ENCODE measurements around the gene WIPI1. TPM values are rescaled to one million over a fixed set of nuclear protein-coding genes. Genes with fewer than 3 reads are reported as not detected.

Gene WIPI1
- total RNA-seq, 6 experiments from 2014 or later = 62.6 to 90.9 (median 84.9) TPM

GRCh38 chr17:68383443-68384321, 73.6 kb downstream of the WIPI1 start:
- peak overlapping the region; percentile 65; the same call in 1 of the 2 replicates for H3K4me3 Mint-ChIP-seq
- peaks cover 71% of the 10 kb centered on the region for H3K4me1 Mint-ChIP-seq (ENCODE audit: low read depth)
- peak overlapping the region; percentile 88 for H3K27ac Mint-ChIP-seq
- no peaks in the 10 kb centered on the region for H3K36me3 Mint-ChIP-seq (ENCODE audit: low read depth)
- TF ChIP-seq CTCF (IDR thresholded peaks at IDR 0.05) = 0 out of 2 replicates have a peak, but pooled peaks have one; percentile 1
- DNase-seq = peak; percentile 25
- H3K27me3 Mint-ChIP-seq (ENCODE audit: insufficient read depth) = peaks cover 7% of the 10 kb centered on the region
- no peaks in the 10 kb centered on the region for H3K9me3 Mint-ChIP-seq

DNA sequence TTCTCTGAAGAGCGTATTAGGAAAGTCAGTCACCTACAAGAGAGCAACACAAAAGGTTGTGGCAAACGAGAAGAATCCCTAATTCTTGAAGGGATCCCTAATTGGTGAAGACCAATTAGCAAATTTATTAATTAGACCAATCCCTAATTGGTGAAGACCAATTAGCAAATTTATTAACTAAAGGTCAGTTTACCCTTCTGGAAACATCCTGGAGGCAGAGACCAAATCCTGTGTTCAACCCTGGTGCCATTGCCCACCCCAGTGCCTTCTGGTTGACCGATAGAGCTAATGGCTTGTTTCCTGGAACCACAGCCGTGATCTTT, 74.2 kb downstream of the WIPI1 start:
- Mint-ChIP-seq H3K4me3 (peak overlapping the region; percentile 65; the same call in 1 of the 2 replicates), H3K9me3 (no peaks in the 10 kb centered on the region), H3K27me3 (ENCODE audit: insufficient read depth) (peaks cover 7% of the 10 kb centered on the region), H3K36me3 (ENCODE audit: low read depth) (no peaks in the 10 kb centered on the region), H3K27ac (peak overlapping the region; percentile 88), H3K4me1 (ENCODE audit: low read depth) (peaks cover 77% of the 10 kb centered on the region)
- TF ChIP-seq CTCF (IDR thresholded peaks at IDR 0.05) = no peak
- DNase-seq = no peak

DNA sequence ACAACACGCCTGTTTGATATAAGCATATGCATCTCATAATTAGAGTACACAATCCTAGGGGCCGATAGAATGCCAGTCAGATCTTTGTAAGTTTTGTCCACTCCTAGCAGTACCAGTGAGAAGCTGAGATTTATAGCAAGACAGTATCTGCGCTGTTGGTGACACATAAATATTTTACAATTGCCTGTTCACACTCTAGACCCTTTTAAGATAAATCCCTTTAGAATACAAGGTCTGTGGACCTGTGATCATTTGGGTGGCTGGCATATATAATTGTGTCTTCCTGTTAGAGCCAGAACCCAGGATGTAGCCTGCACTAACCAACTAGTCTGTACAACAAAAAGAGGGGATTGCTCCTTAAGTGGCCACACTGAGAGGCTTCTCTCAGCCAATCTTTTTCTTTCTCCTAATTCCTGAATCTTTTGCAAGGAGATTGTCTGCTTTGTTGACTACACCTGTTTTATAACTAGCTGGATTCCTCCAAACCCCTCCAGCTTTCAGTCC, 74.7 kb downstream of the WIPI1 start:
- no peak for TF ChIP-seq CTCF (IDR thresholded peaks at IDR 0.05)
- H3K27me3 Mint-ChIP-seq (ENCODE audit: insufficient read depth) = peaks cover 7% of the 10 kb centered on the region
- no peaks in the 10 kb centered on the region for H3K9me3 Mint-ChIP-seq
- DNase-seq = no peak
- H3K4me3 Mint-ChIP-seq = no peak overlapping the region
- peaks cover 81% of the 10 kb centered on the region for H3K4me1 Mint-ChIP-seq (ENCODE audit: low read depth)
- H3K36me3 Mint-ChIP-seq (ENCODE audit: low read depth) = no peaks in the 10 kb centered on the region
- peak overlapping the region; percentile 88 for H3K27ac Mint-ChIP-seq

GRCh38 chr17:68381076-68381900, 76.0 kb downstream of the WIPI1 start:
- peak overlapping the region; percentile 88 for H3K27ac Mint-ChIP-seq
- no peaks in the 10 kb centered on the region for H3K9me3 Mint-ChIP-seq
- DNase-seq = peak; percentile 98
- no peak for TF ChIP-seq CTCF (IDR thresholded peaks at IDR 0.05)
- H3K4me3 Mint-ChIP-seq = peak overlapping the region; percentile 67
- peaks cover 81% of the 10 kb centered on the region for H3K4me1 Mint-ChIP-seq (ENCODE audit: low read depth)
- peaks cover 7% of the 10 kb centered on the region for H3K27me3 Mint-ChIP-seq (ENCODE audit: insufficient read depth)
- no peaks in the 10 kb centered on the region for H3K36me3 Mint-ChIP-seq (ENCODE audit: low read depth)

GRCh38 chr17:68379692-68380677, 77.3 kb downstream of the WIPI1 start:
- Mint-ChIP-seq H3K4me1 (ENCODE audit: low read depth) (peaks cover 77% of the 10 kb centered on the region), H3K4me3 (no peak overlapping the region), H3K36me3 (ENCODE audit: low read depth) (no peaks in the 10 kb centered on the region), H3K9me3 (no peaks in the 10 kb centered on the region), H3K27ac (peak overlapping the region; percentile 88), H3K27me3 (ENCODE audit: insufficient read depth) (peaks cover 5% of the 10 kb centered on the region)
- DNase-seq = no peak
- TF ChIP-seq CTCF (IDR thresholded peaks at IDR 0.05) = no peak

All from HFFc6 (cell line).